SIG-M5 (cell line): ENCODE results near the gene BLACAT1.
"Not testable (repeated sequence)": the region's sequence is repeated elsewhere in the genome, so short reads cannot be mapped to it uniquely, and the experiment has no call there.

ENCODE experiments used
- DNase-seq: peaks from one replicate; lab custom pipeline; 2025; lab: John Stamatoyannopoulos, UW

BLACAT1 gene

GRCh38 chr1:205483372-205483771 lies 27.5 kb upstream of the BLACAT1 start:
- no peak for DNase-seq

GRCh38 chr1:205482587-205482986 lies 26.7 kb upstream of the BLACAT1 start:
- DNase-seq, result not testable (repeated sequence)

- DNase-seq, result no peak
Observed at GRCh38 chr1:205481629-205482151, 25.8 kb upstream of the BLACAT1 start.

GRCh38 chr1:205481218-205481617 lies 25.4 kb upstream of the BLACAT1 start:
- no peak for DNase-seq

GRCh38 chr1:205480349-205480985 lies 24.6 kb upstream of the BLACAT1 start:
- DNase-seq, result no peak

GRCh38 chr1:205478985-205479384 lies 23.1 kb upstream of the BLACAT1 start:
- DNase-seq, result not testable (repeated sequence)

- no peak for DNase-seq
Observed at GRCh38 chr1:205477759-205478247, 22.0 kb upstream of the BLACAT1 start.

GRCh38 chr1:205477121-205477758 lies 21.4 kb upstream of the BLACAT1 start:
- no peak for DNase-seq

- no peak for DNase-seq
Observed at GRCh38 chr1:205476648-205477047, 20.8 kb upstream of the BLACAT1 start.

GRCh38 chr1:205475855-205476254 lies 20.0 kb upstream of the BLACAT1 start:
- no peak for DNase-seq

- DNase-seq, result no peak
Observed at GRCh38 chr1:205474571-205474970, 18.7 kb upstream of the BLACAT1 start.

GRCh38 chr1:205473966-205474365 lies 18.1 kb upstream of the BLACAT1 start:
- DNase-seq, result no peak

- DNase-seq, result no peak
Observed at GRCh38 chr1:205473475-205473874, 17.6 kb upstream of the BLACAT1 start.

- DNase-seq, result no peak
Observed at GRCh38 chr1:205472737-205473441, 17.0 kb upstream of the BLACAT1 start.

GRCh38 chr1:205470131-205470530 lies 14.3 kb upstream of the BLACAT1 start:
- no peak for DNase-seq

- DNase-seq, result no peak
Observed at GRCh38 chr1:205466595-205467220, 10.9 kb upstream of the BLACAT1 start.

GRCh38 chr1:205465392-205465791 lies 9.5 kb upstream of the BLACAT1 start:
- no peak for DNase-seq

- DNase-seq, result no peak
Observed at GRCh38 chr1:205458777-205459566, 3.1 kb upstream of the BLACAT1 start.

GRCh38 chr1:205456868-205457745 lies 1.3 kb upstream of the BLACAT1 start:
- no peak for DNase-seq

GRCh38 chr1:205456383-205456867 lies 580 bp upstream of the BLACAT1 start:
- no peak for DNase-seq
